ENCODE data around the gene C3. TPM values are rescaled to one million over a fixed set of nuclear protein-coding genes. Genes with fewer than 3 reads are reported as not detected.

The C3 gene
- total and polyA plus RNA-seq, 2 experiments from 2014 or later: 0.39 to 1.6 TPM

- Histone ChIP-seq H3K9me3 (ENCODE audit: low read depth) (no peaks in the 10 kb centered on the region), H3K36me3 (no peaks in the 10 kb centered on the region), H3K4me3 (no peak overlapping the region), H3K4me1 (ENCODE audit: low read depth) (peaks cover 12% of the 10 kb centered on the region), H3K27me3 (no peaks in the 10 kb centered on the region), H3K27ac (no peak overlapping the region)
- no peak for TF ChIP-seq CTCF (IDR thresholded peaks at IDR 0.05; ENCODE audit: low read depth, low read length)
- DNase-seq (ENCODE audit: low read depth in 1 of 2, low spot score in 1 of 2): no peak
These were observed 13.7 kb upstream of the C3 start for GRCh38 chr19:6734096-6734696.

GRCh38 chr19:6733338-6734095, 13.1 kb upstream of the C3 start:
- Histone ChIP-seq H3K36me3 (no peaks in the 10 kb centered on the region), H3K27ac (no peak overlapping the region), H3K27me3 (no peaks in the 10 kb centered on the region), H3K4me3 (no peak overlapping the region), H3K4me1 (ENCODE audit: low read depth) (peaks cover 6% of the 10 kb centered on the region), H3K9me3 (ENCODE audit: low read depth) (no peaks in the 10 kb centered on the region)
- TF ChIP-seq CTCF (IDR thresholded peaks at IDR 0.05; ENCODE audit: low read depth, low read length): peak; percentile 19
- no peak for DNase-seq (ENCODE audit: low read depth in 1 of 2, low spot score in 1 of 2)

- Histone ChIP-seq H3K27ac (no peak overlapping the region), H3K4me3 (no peak overlapping the region), H3K36me3 (no peaks in the 10 kb centered on the region), H3K4me1 (ENCODE audit: low read depth) (peaks cover 6% of the 10 kb centered on the region), H3K9me3 (ENCODE audit: low read depth) (no peaks in the 10 kb centered on the region), H3K27me3 (no peaks in the 10 kb centered on the region)
- TF ChIP-seq CTCF (IDR thresholded peaks at IDR 0.05; ENCODE audit: low read depth, low read length): no peak
- no peak for DNase-seq (ENCODE audit: low read depth in 1 of 2, low spot score in 1 of 2)
These were observed 12.4 kb upstream of the C3 start for GRCh38 chr19:6732803-6733337.

GRCh38 chr19:6731822-6732221, 11.4 kb upstream of the C3 start:
- Histone ChIP-seq H3K27ac (no peak overlapping the region), H3K4me3 (no peak overlapping the region), H3K4me1 (ENCODE audit: low read depth) (peaks cover 6% of the 10 kb centered on the region), H3K27me3 (no peaks in the 10 kb centered on the region), H3K36me3 (no peaks in the 10 kb centered on the region), H3K9me3 (ENCODE audit: low read depth) (no peaks in the 10 kb centered on the region)
- no peak for TF ChIP-seq CTCF (IDR thresholded peaks at IDR 0.05; ENCODE audit: low read depth, low read length)
- DNase-seq (ENCODE audit: low read depth in 1 of 2, low spot score in 1 of 2): no peak

GRCh38 chr19:6730941-6731670, 10.7 kb upstream of the C3 start:
- DNase-seq (ENCODE audit: low read depth in 1 of 2, low spot score in 1 of 2): no peak
- H3K9me3 ChIP-seq (ENCODE audit: low read depth): no peaks in the 10 kb centered on the region
- H3K4me3 ChIP-seq: no peak overlapping the region
- H3K27ac ChIP-seq: no peak overlapping the region
- H3K36me3 ChIP-seq: no peaks in the 10 kb centered on the region
- H3K27me3 ChIP-seq: no peaks in the 10 kb centered on the region
- no peak for TF ChIP-seq CTCF (IDR thresholded peaks at IDR 0.05; ENCODE audit: low read depth, low read length)
- H3K4me1 ChIP-seq (ENCODE audit: low read depth): peaks cover 4% of the 10 kb centered on the region

Measured in cardiac muscle cell (in vitro differentiated cells and primary cell).